CD4-positive, alpha-beta T cell treated with Interleukin-6 at 100 ng/mL for 8 hours (primary cell): ENCODE data around the gene OR10A3.
"Not testable (repeated sequence)": the region's sequence is repeated elsewhere in the genome, so short reads cannot be mapped to it uniquely, and the experiment has no call there.

ENCODE experiments used
- DNase-seq: peaks from one replicate; pipeline ENCODE4 v3.0.0-alpha.2; 2020; ENCODE audit warnings: mixed read lengths, low spot score

OR10A3 gene

DNA sequence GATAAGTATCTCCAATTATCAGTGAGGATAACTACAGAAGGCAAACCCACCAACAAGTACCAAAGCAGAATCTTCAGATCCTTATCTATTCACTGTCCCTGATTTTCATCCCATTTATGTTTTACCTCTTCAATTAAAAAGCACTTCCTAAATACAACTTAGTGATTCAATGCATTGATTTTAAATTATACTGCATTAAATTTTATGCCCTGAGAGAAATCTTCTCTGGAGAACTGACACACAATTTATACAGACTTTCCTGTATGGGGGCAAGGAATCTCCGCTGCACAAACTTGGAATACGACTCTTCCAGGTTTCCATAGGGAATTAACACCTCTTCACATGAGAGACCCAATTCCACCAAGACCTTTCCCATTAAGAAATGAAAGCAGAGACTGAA, at the start of gene OR10A3:
Gene OR10A3 (minus strand): TSS at position 101 of the 400 bp plus-strand sequence. CDS start 2,188 bp downstream, outside the sequence.
- DNase-seq, result no peak

GRCh38 chr11:7987560-7987883, 46.0 kb upstream of the OR10A3 start:
- not testable (repeated sequence) for DNase-seq

- DNase-seq, result peak; percentile 97
Measured at GRCh38 chr11:7986768-7987559, 45.5 kb upstream of the OR10A3 start, which contains the start of gene EIF3F. Gene EIF3F (plus strand): TSS chr11:7987337. CDS start chr11:7987353, 16 bp downstream.

DNA sequence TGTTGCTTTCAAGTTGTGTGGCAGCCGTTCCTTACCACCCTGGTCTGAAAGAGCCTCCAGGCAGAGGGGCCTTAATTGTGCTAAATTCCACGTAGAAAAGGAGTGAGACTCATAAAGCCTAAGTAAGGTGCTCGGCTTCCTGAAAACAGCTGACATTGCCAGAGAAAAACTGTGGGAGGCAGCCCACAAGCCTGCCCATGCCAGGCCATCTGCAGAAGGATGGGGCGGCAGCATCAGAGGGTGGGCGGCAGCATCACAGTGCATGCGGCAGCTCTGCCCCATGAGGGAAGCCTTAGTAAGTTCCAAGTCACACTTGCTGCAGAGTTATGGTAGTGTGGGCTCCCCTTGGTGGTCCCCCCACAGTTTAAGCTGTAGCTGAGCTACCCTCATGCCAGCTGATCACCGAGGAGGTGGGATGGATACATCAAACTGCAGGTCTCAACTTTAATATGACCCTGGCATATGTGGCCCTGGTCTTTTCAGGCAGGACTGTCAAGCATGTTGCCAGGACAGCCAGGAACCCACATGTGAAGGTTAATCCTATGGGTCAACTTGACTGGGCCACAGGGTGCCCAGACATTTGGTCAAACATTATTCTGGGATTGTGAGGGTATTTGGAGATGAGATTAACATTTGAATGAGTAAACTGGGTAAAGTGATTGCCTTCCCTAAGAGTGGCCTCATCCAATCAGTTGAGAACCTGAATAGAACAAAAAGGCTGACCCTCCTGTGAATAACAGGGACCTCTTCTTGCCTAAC, 42.5 kb upstream of the OR10A3 start:
- DNase-seq, result no peak

GRCh38 chr11:7982582-7983119, 41.1 kb upstream of the OR10A3 start:
- no peak for DNase-seq

DNA sequence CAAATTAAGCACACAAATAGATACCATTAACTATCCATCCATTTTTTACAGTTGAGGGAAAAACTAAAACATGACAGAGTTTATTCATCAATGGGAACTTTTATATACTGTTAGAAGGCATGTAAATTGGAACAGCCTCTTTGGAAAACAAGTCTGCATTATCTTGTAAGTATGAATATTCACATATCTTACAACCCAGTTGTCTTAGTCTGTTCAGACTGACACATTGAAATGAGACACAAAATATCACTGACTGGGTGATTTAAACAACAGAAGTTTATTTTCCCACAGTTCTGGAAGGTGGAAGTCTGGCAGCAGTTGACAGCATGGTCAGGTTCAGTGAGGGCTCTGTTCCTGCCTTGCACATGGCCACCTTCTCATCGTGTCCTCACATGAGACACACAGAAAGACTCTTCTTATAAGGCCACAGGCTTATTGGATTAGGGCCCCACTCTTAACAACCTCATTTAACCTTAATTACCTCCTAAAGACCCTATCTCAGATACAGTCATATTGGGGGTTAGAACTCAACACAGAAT, 40.2 kb upstream of the OR10A3 start:
- DNase-seq, result no peak

GRCh38 chr11:7977232-7977917, 35.9 kb upstream of the OR10A3 start:
- DNase-seq, result no peak

DNA sequence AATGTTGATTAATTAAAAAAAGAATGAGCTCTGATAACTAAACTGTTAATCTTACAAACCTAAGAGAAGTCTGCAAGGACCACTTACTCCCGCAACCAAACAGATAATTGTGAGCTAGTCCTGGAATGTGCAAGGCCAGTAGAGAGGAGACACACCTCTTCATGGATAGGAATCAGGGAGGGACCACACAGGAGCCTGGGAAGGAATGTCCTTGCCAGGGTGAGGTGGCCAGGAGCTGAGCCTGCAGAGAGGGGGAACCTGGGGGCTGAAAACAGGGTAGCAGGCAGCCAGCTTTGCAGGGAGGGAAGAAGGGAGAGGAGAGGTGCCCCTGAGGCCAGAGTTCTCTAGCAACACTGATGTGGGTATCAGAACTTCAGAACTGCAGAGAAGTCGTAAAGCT, 33.2 kb upstream of the OR10A3 start:
- DNase-seq, result no peak

DNA sequence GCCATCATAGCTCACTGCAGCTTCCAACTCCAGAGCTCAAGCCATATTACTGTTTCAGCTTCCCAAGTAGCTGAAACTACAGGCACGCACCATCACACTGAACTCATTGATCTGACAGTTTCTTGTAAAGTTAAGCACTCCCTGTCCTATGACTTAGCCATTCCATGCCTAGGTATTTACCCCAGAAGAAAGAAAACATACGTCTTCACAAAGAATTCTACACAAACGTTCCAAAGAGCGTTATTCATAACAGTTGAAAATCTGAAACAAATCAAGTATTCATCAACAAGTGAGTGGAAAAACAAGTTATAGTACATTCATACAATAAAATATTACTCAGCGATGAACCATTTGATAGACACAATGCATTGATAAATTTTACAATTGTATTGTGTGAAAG, 31.5 kb upstream of the OR10A3 start:
- DNase-seq, result no peak

GRCh38 chr11:7971846-7972245, 30.3 kb upstream of the OR10A3 start:
- no peak for DNase-seq

DNA sequence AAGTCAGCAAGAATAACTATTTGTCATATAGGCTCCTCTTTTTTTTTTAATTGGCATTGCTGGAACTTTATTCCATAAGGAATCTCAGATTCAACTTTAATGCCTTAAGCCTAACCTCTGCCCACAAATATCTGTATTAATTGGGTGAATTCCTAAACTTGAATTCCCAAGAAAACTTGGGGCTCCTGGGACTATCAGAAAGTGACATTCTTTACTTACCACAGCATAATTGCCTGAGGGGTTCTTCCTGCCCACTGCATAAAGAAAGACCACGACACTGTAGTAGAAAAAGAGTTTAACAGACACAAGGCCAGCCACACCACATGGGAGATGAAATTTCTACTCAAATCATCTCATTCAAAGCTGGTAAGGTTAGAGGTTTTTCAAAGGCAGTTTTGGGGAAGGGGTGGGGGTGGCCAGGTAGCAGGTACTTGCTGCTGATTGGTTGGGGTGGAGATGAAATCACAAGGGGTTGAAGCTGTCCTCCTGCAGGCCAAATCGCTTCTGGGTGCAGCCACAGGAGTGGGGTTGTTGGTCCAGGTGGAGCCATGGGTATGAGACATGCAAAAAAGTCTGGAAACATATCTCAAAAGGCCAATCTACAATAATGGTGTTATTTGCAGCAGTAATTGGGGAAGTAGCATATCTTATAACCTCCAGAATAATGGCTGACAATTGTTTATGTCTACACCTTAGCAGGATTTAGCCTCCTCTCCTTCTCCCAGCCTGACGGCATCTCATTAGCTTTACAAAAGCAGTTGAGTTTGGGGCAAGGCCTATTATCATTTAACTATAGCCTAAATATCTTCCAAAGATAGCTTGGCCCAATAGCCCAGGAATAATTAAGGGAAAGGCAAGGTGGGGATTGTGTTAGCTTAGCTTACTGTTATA, 28.5 kb upstream of the OR10A3 start:
- no peak for DNase-seq

GRCh38 chr11:7968686-7969085, 27.2 kb upstream of the OR10A3 start:
- DNase-seq, result no peak

GRCh38 chr11:7967826-7968225, 26.3 kb upstream of the OR10A3 start:
- DNase-seq, result no peak

- no peak for DNase-seq
Measured at GRCh38 chr11:7967097-7967496, 25.6 kb upstream of the OR10A3 start.

- DNase-seq, result no peak
Measured at GRCh38 chr11:7965386-7965785, 23.9 kb upstream of the OR10A3 start, which contains the start of gene NLRP10. Gene NLRP10 (minus strand): TSS chr11:7965447. CDS start chr11:7963495, 1,952 bp downstream.

DNA sequence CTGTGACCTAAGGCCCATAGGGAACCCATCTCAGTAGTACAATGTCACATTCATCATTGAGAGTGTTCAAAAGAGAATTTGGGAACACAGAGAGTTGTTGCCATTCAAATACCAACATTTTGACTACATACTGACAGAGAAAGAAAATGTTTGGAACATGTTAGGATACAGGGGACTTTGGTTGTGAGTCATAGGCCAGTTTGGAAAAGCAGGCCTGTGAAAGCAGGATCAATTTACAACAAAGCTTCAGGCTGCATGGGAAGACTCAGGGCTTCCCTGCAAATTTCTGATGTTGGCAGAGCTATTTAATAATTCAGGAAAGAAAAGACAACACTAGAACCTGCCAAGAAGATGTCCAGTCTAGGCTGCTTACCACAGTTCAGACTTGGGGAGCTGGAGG, 23.4 kb upstream of the OR10A3 start:
- DNase-seq, result no peak

DNA sequence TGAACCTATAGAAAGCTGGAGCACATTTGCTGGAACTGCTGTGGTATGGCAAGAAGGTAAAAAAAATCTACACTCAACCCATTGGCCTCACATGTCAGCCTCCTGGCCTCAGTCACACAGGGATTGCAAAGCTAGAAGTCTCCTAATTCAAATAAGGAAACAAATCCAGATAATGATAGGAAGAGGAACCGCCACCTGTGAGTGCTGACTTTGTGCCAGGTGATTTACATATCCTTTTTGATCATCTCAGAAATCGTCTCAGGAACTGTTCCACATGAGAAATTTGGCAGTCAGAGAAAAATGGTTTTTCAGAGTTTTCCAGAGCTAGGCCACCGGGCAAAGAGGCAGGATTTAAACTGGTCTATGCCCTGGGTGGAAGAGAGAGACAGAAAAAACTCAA, 22.8 kb upstream of the OR10A3 start:
- no peak for DNase-seq

DNA sequence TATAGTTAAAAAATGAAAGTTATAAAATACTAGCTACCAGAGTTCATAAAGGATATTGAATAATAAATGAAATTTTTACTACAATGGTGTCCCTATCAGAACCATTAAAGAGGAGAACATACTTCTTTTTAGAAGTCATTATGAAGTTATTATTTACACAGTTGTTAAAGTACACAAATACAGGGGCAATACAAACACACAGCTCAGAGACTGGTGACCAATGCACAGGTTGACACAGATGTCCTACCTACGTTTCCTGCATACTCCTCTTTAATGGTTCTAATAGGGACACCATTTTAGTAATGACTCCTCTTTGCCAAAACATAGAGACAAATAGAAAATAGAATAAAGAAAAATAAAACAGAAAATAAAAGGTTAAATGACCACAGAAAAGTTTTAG, 13.7 kb upstream of the OR10A3 start:
- DNase-seq, result no peak

DNA sequence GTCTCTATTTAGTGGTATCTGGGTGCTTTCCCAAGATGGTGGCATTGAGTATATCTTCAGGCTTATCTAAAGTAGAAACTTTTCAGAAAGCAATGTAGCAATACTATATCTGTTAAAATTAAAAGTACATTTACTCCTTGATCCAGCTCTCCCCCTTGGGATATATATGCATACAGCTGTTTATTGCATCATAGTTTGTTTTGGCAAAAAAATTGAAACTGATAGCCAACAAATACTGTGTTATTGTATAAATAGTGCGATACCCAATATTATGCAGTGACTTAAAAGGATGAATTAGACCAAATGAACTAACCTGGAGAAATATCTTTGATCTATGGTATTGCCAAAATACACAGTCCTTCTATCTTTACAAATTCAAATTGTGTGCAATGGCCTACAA, 8.4 kb upstream of the OR10A3 start:
- DNase-seq, result no peak

GRCh38 chr11:7944123-7944522, 2.6 kb upstream of the OR10A3 start:
- DNase-seq, result no peak

DNA sequence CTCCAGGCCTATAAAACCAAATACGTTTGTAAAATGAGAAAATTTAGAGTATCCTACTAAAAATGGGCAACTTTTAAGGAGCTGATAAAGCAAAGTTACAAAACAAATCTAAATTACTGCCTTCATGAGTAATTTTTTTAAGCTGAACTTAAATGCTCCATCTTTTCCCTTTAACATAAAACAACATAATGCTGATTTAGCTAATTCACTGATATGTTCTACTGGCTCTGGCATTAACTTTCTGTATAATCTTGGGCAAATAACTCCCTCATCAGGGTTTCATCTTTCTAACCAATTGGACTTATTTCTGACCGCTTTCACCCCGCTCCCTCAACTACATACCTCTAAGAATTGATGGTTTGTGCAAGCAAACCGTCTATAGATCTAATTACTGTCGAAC, 362 bp downstream of the OR10A3 start:
- no peak for DNase-seq
